MM.1S (cell line): ENCODE data around the gene GRIK2.

Source experiments
- DNase-seq: peaks from one replicate; pipeline ENCODE4 v3.0.0-alpha.2; 2015
- H2AFZ ChIP-seq: fragments of 300-600 bp; sonication (generic); 2 replicates; pipeline ENCODE4 v1.6.0; 2016; ENCODE audit warnings: antibody characterized with exemption, low read length
- H3F3A ChIP-seq: fragments of 300-600 bp; sonication (generic); 2 replicates; pipeline ENCODE4 v1.6.1; 2016; ENCODE audit warnings: mild to moderate bottlenecking, antibody characterized with exemption, low read length, moderate library complexity, mixed read lengths; ENCODE audit not compliant: insufficient read depth
- H3K27ac ChIP-seq: fragments of 300-600 bp; sonication (generic); 2 replicates; pipeline ENCODE4 v1.5.1; 2016; ENCODE audit warnings: mild to moderate bottlenecking, low read length
- H3K27me3 ChIP-seq: fragments of 300-600 bp; sonication (generic); replicated peaks from 2 replicates; pipeline ENCODE4 v1.6.0; 2016; ENCODE audit warnings: low read length; ENCODE audit not compliant: insufficient read depth
- H3K36me3 ChIP-seq: fragments of 300-600 bp; sonication (generic); replicated peaks from 2 replicates; pipeline ENCODE4 v1.6.1; 2016; ENCODE audit warnings: mild to moderate bottlenecking, low read length, mixed read lengths; ENCODE audit not compliant: insufficient read depth
- H3K4me1 ChIP-seq: fragments of 300-600 bp; sonication (generic); 2 replicates; pipeline ENCODE4 v1.6.1; 2016; ENCODE audit warnings: low read length, mixed read lengths
- H3K4me2 ChIP-seq: fragments of 300-600 bp; sonication (generic); 2 replicates; pipeline ENCODE4 v1.6.0; 2016; ENCODE audit warnings: low read depth, low read length
- H3K4me3 ChIP-seq: fragments of 300-600 bp; sonication (generic); 2 replicates; pipeline ENCODE4 v1.5.1; 2016; ENCODE audit warnings: low read length, mixed read lengths
- H3K79me2 ChIP-seq: fragments of 300-600 bp; sonication (generic); 2 replicates; pipeline ENCODE4 v1.6.1; 2016; ENCODE audit warnings: mixed run types, low read length, mixed read lengths
- H3K9ac ChIP-seq: fragments of 300-600 bp; sonication (generic); 2 replicates; pipeline ENCODE4 v1.6.1; 2016; ENCODE audit warnings: low read length, mixed read lengths
- H3K9me2 ChIP-seq: fragments of 300-600 bp; sonication (generic); replicated peaks from 2 replicates; pipeline ENCODE4 v1.6.1; 2016; ENCODE audit warnings: mild to moderate bottlenecking, low read length, mixed read lengths; ENCODE audit not compliant: insufficient read depth
- H3K9me3 ChIP-seq: fragments of 300-600 bp; sonication (generic); replicated peaks from 2 replicates; pipeline ENCODE4 v1.6.1; 2016; ENCODE audit warnings: mild to moderate bottlenecking, low read length, mixed read lengths; ENCODE audit not compliant: insufficient read depth
- H4K20me1 ChIP-seq: fragments of 300-600 bp; sonication (generic); 2 replicates; pipeline ENCODE4 v1.6.1; 2016; ENCODE audit warnings: mild to moderate bottlenecking, low read length, moderate library complexity, mixed read lengths; ENCODE audit not compliant: insufficient read depth
- EZH2 ChIP-seq: fragments of 300-600 bp; sonication (generic); optimal IDR thresholded peaks from 2 replicates; pipeline ENCODE3; 2017; ENCODE audit warnings: low read depth, mild to moderate bottlenecking, antibody characterized with exemption, low read length, mixed read lengths
- EZH2phosphoT487 ChIP-seq: fragments of 300-600 bp; sonication (generic); IDR thresholded peaks from 2 replicates; pipeline ENCODE4 v1.6.1; 2018; ENCODE audit warnings: antibody characterized with exemption, low read length
- TF ChIP-seq, protein P1 (sequence below): fragments of 300-600 bp; sonication (generic); IDR thresholded peaks from 2 replicates; pipeline ENCODE4 v1.5.1; 2016; ENCODE audit warnings: antibody characterized with exemption, low read length, mixed read lengths

The GRIK2 gene

DNA sequence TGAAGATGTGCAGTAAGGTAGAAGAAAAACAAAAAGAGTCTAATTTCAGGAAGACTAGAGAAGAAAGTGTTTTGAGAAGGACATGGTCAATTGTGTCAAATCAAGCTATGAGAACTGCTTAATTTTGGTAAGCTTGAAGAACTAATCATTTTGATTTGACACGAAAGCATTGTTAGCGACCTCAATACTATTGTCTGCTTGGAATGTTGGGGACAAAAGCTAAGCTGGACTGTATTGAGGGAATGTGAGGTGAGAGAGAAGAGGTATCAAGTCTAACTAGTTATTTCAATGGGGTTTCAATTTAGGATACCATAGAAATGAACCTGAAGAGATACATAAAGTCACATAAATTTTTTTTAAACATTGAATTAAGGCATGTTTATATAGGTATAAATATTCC is 309.8 kb downstream of the GRIK2 start:
- no peak overlapping the region for H2AFZ ChIP-seq
- H3K9ac ChIP-seq, result no peak overlapping the region
- no peak for DNase-seq
- H3K4me3 ChIP-seq, result no peak overlapping the region
- H3K79me2 ChIP-seq, result no peaks in the 10 kb centered on the region
- no peaks in the 10 kb centered on the region for H3K9me3 ChIP-seq
- no peaks in the 10 kb centered on the region for H3K9me2 ChIP-seq
- H3K27ac ChIP-seq, result no peak overlapping the region
- H4K20me1 ChIP-seq, result no peaks in the 10 kb centered on the region
- H3K27me3 ChIP-seq, result no peaks in the 10 kb centered on the region
- H3K4me1 ChIP-seq, result no peaks in the 10 kb centered on the region
- H3K4me2 ChIP-seq, result no peak overlapping the region
- H3F3A ChIP-seq, result no peaks in the 10 kb centered on the region
- H3K36me3 ChIP-seq, result no peaks in the 10 kb centered on the region
- TF ChIP-seq, protein P1, sequence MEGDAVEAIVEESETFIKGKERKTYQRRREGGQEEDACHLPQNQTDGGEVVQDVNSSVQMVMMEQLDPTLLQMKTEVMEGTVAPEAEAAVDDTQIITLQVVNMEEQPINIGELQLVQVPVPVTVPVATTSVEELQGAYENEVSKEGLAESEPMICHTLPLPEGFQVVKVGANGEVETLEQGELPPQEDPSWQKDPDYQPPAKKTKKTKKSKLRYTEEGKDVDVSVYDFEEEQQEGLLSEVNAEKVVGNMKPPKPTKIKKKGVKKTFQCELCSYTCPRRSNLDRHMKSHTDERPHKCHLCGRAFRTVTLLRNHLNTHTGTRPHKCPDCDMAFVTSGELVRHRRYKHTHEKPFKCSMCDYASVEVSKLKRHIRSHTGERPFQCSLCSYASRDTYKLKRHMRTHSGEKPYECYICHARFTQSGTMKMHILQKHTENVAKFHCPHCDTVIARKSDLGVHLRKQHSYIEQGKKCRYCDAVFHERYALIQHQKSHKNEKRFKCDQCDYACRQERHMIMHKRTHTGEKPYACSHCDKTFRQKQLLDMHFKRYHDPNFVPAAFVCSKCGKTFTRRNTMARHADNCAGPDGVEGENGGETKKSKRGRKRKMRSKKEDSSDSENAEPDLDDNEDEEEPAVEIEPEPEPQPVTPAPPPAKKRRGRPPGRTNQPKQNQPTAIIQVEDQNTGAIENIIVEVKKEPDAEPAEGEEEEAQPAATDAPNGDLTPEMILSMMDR, result no peak
- TF ChIP-seq EZH2, result no peak
- TF ChIP-seq EZH2phosphoT487, result no peak

DNA sequence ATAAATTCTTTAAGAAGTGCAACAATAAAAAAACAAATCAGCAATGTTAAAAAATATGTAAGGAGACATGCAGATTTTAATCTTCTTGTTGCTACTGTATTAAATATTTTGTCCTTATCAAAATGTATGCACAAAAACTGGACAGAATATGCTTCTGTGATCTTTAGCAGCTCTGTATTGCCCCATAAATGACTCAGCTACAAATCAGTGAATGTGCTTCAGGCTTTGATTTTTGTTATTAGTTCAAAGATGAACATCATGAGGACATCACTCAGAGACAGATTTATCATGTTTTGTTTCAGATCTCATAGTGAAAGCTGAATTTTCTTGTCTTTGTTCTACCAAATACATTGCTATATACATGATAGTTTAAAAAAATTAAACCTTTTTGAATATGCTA is 312.4 kb downstream of the GRIK2 start:
- TF ChIP-seq EZH2, result no peak
- TF ChIP-seq, protein P1, result no peak
- no peak for TF ChIP-seq EZH2phosphoT487
- no peak for DNase-seq
- H3K9me3 ChIP-seq, result no peaks in the 10 kb centered on the region
- H3K4me3 ChIP-seq, result no peak overlapping the region
- H3F3A ChIP-seq, result no peaks in the 10 kb centered on the region
- no peak overlapping the region for H3K27ac ChIP-seq
- H3K9ac ChIP-seq, result no peak overlapping the region
- no peak overlapping the region for H3K4me2 ChIP-seq
- no peaks in the 10 kb centered on the region for H3K4me1 ChIP-seq
- H3K36me3 ChIP-seq, result no peaks in the 10 kb centered on the region
- no peaks in the 10 kb centered on the region for H3K27me3 ChIP-seq
- no peaks in the 10 kb centered on the region for H3K9me2 ChIP-seq
- H2AFZ ChIP-seq, result no peak overlapping the region
- H4K20me1 ChIP-seq, result no peaks in the 10 kb centered on the region
- no peaks in the 10 kb centered on the region for H3K79me2 ChIP-seq

DNA sequence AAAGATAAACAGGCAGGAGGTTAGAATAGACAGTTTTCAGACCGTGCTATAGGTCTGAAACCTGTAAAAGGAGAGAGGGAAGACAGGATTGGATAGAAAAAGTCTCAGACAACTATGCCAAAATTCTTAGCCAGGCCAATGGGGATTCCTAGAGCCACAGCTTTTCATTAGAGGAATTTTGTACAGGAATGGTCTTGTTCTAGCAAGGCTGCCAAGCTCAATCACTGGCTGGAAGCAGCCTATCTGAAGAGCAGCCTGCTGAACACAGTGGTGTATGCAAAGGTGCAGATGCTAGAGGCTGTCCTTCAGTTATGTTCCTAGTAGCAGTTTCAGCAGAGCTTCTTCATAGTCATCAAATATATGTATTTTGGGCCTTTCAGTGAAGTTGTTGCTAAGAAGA is 313.1 kb downstream of the GRIK2 start:
- Histone ChIP-seq H3K27me3 (no peaks in the 10 kb centered on the region), H3K9me3 (no peaks in the 10 kb centered on the region), H3K27ac (no peak overlapping the region), H3K9me2 (no peaks in the 10 kb centered on the region), H3K9ac (no peak overlapping the region), H4K20me1 (no peaks in the 10 kb centered on the region), H3F3A (no peaks in the 10 kb centered on the region), H3K4me1 (no peaks in the 10 kb centered on the region), H3K79me2 (no peaks in the 10 kb centered on the region), H2AFZ (no peak overlapping the region), H3K4me3 (no peak overlapping the region), H3K4me2 (no peak overlapping the region), H3K36me3 (no peaks in the 10 kb centered on the region)
- TF ChIP-seq EZH2phosphoT487, result no peak
- DNase-seq, result no peak

DNA sequence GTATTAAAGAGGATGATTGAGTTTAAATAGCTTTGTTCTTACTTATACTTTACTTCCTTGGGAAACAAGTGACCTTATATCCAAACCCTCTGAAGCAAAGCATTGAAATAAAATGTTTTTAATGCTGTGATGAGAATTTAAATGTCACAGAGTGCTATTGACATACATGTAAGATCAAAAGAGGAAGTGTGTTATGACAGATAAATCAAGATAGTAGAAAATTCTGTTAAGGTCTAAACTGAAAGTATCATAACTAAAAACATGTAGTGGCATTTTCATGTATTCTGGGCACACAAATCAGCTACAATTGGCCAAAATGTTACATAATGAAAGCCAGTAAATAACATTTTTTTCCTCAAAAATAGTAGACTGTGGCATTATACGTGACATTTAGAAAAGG is 318.0 kb downstream of the GRIK2 start:
- no peaks in the 10 kb centered on the region for H3K36me3 ChIP-seq
- no peak overlapping the region for H3K4me2 ChIP-seq
- H3K9ac ChIP-seq, result no peak overlapping the region
- TF ChIP-seq EZH2phosphoT487 (no peak), EZH2 (no peak)
- TF ChIP-seq, protein P1, result no peak
- no peaks in the 10 kb centered on the region for H3K27me3 ChIP-seq
- DNase-seq, result no peak
- no peaks in the 10 kb centered on the region for H3K9me3 ChIP-seq
- H3K27ac ChIP-seq, result no peak overlapping the region
- H3K4me1 ChIP-seq, result no peaks in the 10 kb centered on the region
- no peak overlapping the region for H2AFZ ChIP-seq
- H3K4me3 ChIP-seq, result no peak overlapping the region
- no peaks in the 10 kb centered on the region for H3K79me2 ChIP-seq
- no peaks in the 10 kb centered on the region for H4K20me1 ChIP-seq
- no peaks in the 10 kb centered on the region for H3K9me2 ChIP-seq
- no peaks in the 10 kb centered on the region for H3F3A ChIP-seq
